GM18951 (cell line): ENCODE data around the gene ELAVL1.

ENCODE experiments used
- POLR2A ChIP-seq: IDR thresholded peaks from 4 replicates; pipeline ENCODE4 v1.6.1; 2011; ENCODE audit warnings: mild to moderate bottlenecking; ENCODE audit not compliant: insufficient read length, insufficient read depth; ENCODE audit errors: extremely low read depth
- in situ Hi-C: fragments of 300-500 bp; cut with MboI; formaldehyde crosslinking; loops from one replicate; pipeline ENCODE4 v1.12.0; 2022; ENCODE audit warnings: low sequenced_read_pairs, mixed read lengths, inconsistent platforms; ENCODE audit not compliant: unreplicated experiment

ELAVL1 gene

GRCh38 chr19:7978179-7978825 lies 27.1 kb downstream of the ELAVL1 start:
- no peak for TF ChIP-seq POLR2A
- in situ Hi-C loops: no loop called here

DNA sequence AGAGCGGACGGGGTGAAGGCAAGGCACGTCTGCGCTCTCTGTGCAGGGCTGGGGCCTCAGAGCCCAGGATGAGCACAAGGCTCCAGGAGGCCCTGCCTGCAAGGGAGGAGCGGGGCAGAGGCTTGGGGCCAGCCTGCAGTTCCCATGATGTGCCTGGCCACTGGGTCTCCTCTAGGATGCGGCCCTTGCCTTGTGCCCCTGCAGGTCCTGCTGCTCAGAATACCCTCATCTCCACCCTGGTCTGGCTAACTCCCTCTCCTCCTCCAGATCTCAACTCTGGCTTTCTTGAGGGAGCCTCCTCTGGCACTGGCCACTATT lies 27.8 kb downstream of the ELAVL1 start:
- TF ChIP-seq POLR2A: no peak
- in situ Hi-C loops: no loop called here

- in situ Hi-C loops: no loop called here
- no peak for TF ChIP-seq POLR2A
Measured at GRCh38 chr19:7977021-7977722, 28.3 kb downstream of the ELAVL1 start.

GRCh38 chr19:7976461-7976860 lies 29.0 kb downstream of the ELAVL1 start:
- in situ Hi-C loops: no loop called here
- TF ChIP-seq POLR2A: no peak

DNA sequence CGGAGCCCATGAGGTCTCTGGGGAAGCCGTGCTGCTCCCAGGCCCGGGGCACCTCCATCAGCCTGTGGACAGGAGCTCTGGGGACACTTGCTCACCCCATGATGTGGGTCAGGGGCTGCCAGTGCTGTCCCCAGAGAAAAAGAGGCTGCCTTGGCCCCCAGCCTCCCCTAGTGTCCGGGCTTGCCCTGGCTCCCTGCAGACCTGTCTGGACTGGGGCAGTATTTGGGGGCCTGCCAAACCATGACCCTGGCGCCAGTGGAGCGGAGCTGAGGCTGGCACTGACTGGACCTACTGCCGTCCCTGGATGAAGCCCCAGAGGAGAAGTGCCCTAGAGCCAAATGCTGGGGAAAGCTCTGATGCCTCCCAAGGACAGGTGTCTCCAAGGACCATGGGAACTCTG lies 30.4 kb downstream of the ELAVL1 start:
- no peak for TF ChIP-seq POLR2A
- in situ Hi-C loops: no loop called here

GRCh38 chr19:7973883-7974282 lies 31.6 kb downstream of the ELAVL1 start:
- in situ Hi-C loops: no loop called here
- TF ChIP-seq POLR2A: no peak

- TF ChIP-seq POLR2A: no peak
- in situ Hi-C loops: no loop called here
Measured at GRCh38 chr19:7971553-7972520, 33.6 kb downstream of the ELAVL1 start.

- TF ChIP-seq POLR2A: no peak
Measured at GRCh38 chr19:7970716-7971448, 34.6 kb downstream of the ELAVL1 start.

GRCh38 chr19:7969555-7969939 lies 35.9 kb downstream of the ELAVL1 start:
- TF ChIP-seq POLR2A: no peak
- in situ Hi-C loops: no loop called here

More at GRCh38 chr19:7970716-7971448, 34.6 kb downstream of the ELAVL1 start:
- in situ Hi-C loops: no loop called here

- TF ChIP-seq POLR2A: no peak
- in situ Hi-C loops: no loop called here
Measured at GRCh38 chr19:7968796-7969554, 36.5 kb downstream of the ELAVL1 start.

DNA sequence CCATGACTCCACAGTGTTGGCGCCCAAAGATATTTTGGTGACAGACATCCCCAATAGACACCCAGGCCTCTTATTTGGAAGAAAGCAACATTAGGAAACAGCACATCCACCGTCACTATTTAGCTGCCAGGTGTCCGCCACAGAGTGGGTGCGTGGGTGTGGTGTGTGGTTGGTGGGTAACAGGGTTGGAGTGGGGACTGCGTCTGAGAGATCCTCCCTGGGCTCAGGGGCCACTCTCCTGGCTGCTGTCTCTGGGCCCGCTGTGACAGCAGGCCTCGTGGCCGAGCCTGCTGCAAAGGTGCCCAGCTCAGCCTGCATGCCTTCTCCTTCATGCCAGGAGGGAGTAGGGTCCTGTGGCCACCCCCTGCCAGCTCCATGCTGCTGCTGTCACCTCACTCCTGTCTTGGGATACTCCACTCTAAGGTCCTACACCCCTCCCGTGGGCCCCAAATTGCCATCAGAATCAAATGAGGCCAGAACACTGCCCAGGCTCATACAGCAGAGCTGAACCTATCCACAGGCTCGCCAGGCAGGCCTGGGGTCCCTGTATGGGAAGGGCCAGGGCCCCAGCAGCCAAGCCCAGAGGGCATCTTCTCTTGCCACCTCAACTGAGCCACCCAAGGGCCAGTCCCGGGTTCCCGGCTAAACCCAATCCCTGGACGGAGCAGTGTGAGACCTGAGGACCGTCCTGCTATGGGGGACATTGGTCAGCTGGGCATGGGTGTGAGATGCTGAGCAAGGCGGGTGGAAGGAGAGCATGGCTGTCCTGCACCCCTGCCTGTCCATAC lies 37.2 kb downstream of the ELAVL1 start:
- in situ Hi-C loops: no loop called here
- no peak for TF ChIP-seq POLR2A
